PC-3 (cell line): Measurements from ENCODE around the gene ZNF740.

ENCODE experiments used
- CTCF ChIP-seq: fragments of 300-600 bp; sonication (generic); conservative IDR thresholded peaks from 2 replicates; pipeline ENCODE4 v1.5.1; 2017; ENCODE audit warnings: antibody characterized with exemption, low read depth, mild to moderate bottlenecking, low read length
- EZH2 ChIP-seq: fragments of 300-600 bp; sonication (generic); IDR thresholded peaks from one replicate; pipeline ENCODE4 v1.6.1; 2017; ENCODE audit warnings: antibody characterized with exemption, mild to moderate bottlenecking, low read length; ENCODE audit not compliant: unreplicated experiment

GRCh38 chr12:53170876-53171724 lies 9.4 kb upstream of the ZNF740 start:
- TF ChIP-seq CTCF (no peak), EZH2 (no peak)
